A549 treated with GW870086 at 1 μM for 4 hours (cell line): ENCODE data around the gene RBM24. TPM values are rescaled to one million over a fixed set of nuclear protein-coding genes. Genes with fewer than 3 reads are reported as not detected.

Source experiments
- total RNA-seq: library from RNA; stranded (reverse); fragments of 200-300 nt; extraction: Qiagen RNA extraction; gene quantifications from 5 replicates; pipeline ENCODE4 v1.2.3, GENCODE V29; 2022; ENCODE audit warnings: low read depth

Gene RBM24
- 6.5 to 9.3 TPM (median 7.9 TPM) in 5 replicates for total RNA-seq

DNA sequence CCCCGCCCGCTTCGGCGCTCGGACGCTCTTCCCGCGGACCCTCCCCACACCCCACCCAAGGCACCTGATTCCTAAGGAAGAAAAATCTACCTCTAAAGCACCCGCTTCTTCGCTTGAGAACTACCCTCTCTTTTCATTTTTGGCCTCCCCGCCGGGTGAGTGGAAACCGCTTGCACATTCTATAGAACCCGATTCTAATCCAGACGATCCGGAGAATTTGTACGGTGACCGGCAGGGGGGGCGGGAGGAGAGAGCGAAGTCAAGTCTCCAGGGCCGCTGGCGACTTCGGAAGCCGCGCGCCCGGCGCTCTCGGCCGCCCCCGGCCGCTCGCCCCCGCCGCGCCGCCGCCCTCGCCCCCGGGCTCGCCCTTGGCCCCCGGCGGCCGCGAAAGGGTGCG, at the start of gene RBM24:
RBM24 (plus strand) TSS at position 262 of the 397 bp plus-strand sequence. CDS start 221 bp downstream, outside the sequence.

Other genes with a start within 250 kb of the RBM24 start
- not detected in 5 replicates for gene STMND1, start 179.3 kb upstream of the RBM24 start, total RNA-seq
- 8.2 to 13.0 TPM (median 11.9 TPM) in 5 replicates for gene CAP2, start 112.2 kb downstream of the RBM24 start, total RNA-seq